NCI-H2081 treated with DMSO at 0.1 percent for 48 hours (cell line): ENCODE results near the gene PRAMEF20.
"Not testable (repeated sequence)": the region's sequence is repeated elsewhere in the genome, so short reads cannot be mapped to it uniquely, and the experiment has no call there.

Source experiments
- DNase-seq: peaks from one replicate; lab custom pipeline; 2025; lab: John Stamatoyannopoulos, UW

Gene PRAMEF20

DNA sequence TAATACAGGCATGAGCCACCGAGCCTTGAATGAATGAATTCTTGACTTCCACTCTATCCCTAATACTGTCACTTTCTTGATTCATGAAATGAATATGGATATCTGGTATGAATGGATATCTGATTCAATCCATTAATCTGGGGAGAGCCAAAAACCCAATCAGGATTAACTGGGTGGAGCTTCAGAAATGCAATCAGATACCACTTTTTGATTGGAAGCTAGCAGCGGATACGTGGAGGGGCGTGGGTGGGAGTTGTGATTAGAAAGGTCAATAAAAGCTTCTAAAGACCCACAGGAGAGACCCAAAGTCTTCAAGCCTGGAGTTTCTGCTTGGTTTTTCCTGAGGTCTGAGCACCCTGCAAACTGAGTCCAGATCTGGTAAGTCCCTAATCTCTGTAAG is at the start of gene PRAMEF20:
PRAMEF20 (plus strand) TSS at position 301 of the 400 bp plus-strand sequence. CDS start 5,905 bp downstream, outside the sequence.
- DNase-seq = not testable (repeated sequence)

DNA sequence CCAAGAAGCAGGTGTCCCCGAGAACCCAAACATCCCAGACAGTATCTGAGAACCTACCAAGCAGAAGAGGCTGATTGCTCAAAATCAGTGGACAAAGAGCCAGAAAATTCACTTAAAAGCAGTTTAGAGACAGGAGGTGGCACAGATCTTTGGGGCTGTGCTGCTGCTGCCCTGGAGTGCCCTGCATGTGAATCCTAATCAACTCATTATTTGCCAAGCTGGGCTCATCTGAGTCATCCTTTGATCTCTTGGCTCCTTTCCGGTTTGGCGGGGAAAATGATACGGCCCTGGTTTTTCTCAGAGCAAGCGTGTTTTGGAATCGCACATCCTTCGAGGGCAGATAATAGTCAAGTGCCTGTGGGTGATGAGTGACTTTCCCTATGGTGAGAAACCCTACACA is 47.9 kb upstream of the PRAMEF20 start:
- not testable (repeated sequence) for DNase-seq

- not testable (repeated sequence) for DNase-seq
Measured at GRCh38 chr1:13364928-13365327, 45.3 kb upstream of the PRAMEF20 start.

GRCh38 chr1:13366536-13366935 is 43.7 kb upstream of the PRAMEF20 start:
- DNase-seq = not testable (repeated sequence)

DNA sequence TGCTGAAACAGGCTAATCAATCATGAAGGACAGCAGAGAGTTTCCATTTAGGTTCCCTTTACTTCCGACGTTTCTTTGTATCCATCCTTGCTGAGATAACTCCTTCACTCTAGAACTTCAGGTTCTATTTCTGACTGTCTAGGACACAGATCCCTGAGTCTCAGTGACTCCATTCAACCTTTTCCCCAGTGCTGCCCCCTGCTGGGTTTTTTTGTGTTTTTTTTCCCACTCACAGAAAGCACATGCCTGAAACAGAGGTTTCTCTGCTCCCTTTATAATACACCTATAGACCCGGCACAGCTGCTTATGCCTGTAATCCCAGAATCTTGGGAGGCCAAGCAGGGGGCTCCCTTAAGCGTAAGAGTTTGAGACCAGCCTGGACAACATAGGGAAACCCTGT is 41.7 kb upstream of the PRAMEF20 start:
- DNase-seq = not testable (repeated sequence)

- not testable (repeated sequence) for DNase-seq
Measured at GRCh38 chr1:13378983-13379382, 31.3 kb upstream of the PRAMEF20 start.

DNA sequence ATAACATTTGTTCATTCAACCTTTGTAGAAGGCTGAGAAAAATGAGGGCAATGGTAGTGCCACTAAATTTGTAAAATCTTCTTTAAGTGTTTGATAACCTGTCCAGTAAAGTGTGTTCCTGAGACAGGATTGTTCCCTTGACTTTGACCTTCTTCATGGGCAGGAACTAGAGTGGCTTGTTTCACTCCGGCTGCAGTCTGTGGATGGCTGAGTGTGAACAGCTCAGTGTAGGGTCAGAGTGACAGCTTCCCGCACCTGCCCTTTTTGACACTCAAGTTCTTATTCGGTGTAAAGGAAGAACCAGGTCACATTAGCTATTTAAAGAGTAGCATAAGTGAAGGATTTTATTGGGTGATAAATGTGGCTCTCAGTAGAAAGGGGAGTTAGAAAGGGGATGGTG is 29.9 kb upstream of the PRAMEF20 start:
- DNase-seq = not testable (repeated sequence)

DNA sequence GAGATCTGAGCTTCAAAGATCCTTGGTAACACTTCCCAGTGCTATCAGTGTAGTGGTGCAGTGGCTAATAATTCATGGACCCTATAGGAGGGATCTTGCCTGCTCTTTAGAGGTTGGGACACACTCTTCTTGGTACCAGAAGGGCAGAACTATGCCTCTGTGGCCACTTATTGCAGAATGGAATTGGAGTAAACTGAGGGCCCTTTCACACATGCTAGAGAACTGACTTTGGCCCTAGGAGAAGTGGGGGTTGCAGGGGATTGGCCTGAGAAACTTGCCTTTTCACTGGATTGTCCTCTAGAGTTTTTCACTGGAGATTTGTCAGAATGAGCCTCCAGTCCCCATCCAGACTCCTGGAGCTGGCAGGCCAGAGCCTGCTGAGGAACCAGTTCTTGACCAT is 20.9 kb upstream of the PRAMEF20 start, which contains the start of gene PRAMEF17:
PRAMEF17 (plus strand) TSS at position 301 of the 400 bp plus-strand sequence; CDS start at position 327, 26 bp downstream.
- not testable (repeated sequence) for DNase-seq

- not testable (repeated sequence) for DNase-seq
Measured at GRCh38 chr1:13393004-13393403, 17.2 kb upstream of the PRAMEF20 start.

DNA sequence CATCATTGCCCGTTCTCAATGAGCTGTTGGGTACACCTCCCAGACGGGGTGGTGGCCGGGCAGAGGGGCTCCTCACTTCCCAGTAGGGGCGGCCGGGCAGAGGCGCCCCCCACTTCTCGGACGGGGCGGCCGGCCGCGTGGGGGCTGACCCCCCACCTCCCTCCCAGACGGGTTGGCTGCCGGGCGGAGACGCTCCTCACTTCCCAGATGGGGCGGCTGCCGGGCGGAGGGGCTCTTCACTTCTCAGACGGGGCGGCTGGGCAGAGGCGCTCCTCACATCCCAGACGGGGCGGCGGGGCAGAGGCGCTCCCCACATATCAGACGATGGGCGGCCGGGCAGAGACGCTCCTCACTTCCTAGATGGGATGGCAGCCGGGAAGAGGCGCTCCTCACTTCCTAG is 15.5 kb upstream of the PRAMEF20 start:
- DNase-seq = not testable (repeated sequence)

DNA sequence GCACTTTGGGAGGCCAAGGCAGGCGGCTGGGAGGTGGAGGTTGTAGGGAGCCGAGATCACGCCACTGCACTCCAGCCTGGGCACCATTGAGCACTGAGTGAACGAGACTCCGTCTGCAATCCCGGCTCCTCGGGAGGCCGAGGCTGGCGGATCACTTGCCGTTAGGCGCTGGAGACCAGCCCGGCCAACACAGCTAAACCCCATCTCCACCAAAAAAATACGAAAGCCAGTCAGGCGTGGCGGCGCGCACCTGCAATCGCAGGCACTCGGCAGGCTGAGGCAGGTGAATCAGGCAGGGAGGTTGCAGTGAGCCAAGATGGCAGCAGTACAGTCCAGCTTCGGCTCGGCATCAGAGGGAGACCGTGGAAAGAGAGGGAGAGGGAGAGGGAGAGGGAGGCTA is 14.9 kb upstream of the PRAMEF20 start:
- DNase-seq = not testable (repeated sequence)

DNA sequence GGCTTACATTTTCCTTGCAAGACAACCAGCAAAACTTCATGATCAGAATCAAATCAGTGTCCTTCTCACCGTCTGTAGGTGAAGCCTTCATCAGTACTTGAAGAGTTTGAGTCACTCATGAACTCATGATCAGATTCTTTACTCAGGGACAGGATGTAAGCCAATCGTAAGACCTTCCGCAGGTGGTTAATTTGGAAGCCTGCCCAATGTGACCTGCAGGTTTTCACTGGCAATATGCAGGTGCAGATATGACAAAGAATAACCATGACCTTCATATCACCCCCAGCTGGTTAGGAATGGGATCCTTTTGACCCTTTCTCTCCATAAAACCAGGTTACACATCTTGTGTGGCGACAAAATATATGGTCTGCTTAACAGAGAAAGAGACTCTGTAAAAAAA is 2.4 kb upstream of the PRAMEF20 start:
- DNase-seq = no peak

GRCh38 chr1:13430495-13430894 is 20.2 kb downstream of the PRAMEF20 start:
- no peak for DNase-seq

GRCh38 chr1:13432251-13432650 is 22.0 kb downstream of the PRAMEF20 start:
- DNase-seq = no peak

- not testable (repeated sequence) for DNase-seq
Measured at GRCh38 chr1:13433694-13434358, 23.6 kb downstream of the PRAMEF20 start.

DNA sequence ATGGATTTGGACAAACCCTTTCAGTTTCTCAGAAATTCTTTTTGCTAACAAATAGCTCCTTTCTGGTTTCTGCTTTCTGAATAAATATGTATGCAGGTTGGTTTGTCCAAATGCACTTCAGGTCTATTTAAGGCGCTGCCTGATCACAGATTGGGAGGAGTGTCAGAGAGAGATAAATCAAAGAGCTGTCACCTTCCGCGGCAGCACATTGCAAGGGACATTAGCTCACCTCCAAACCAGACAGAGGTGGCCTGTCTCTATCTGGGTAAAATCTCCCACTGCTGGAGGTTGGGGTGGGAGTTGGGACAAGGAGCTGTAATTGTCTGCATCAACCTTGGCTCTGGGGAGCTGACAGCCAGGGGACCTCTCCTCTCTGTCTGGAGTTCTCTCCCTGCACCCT is 25.2 kb downstream of the PRAMEF20 start:
- DNase-seq = no peak

DNA sequence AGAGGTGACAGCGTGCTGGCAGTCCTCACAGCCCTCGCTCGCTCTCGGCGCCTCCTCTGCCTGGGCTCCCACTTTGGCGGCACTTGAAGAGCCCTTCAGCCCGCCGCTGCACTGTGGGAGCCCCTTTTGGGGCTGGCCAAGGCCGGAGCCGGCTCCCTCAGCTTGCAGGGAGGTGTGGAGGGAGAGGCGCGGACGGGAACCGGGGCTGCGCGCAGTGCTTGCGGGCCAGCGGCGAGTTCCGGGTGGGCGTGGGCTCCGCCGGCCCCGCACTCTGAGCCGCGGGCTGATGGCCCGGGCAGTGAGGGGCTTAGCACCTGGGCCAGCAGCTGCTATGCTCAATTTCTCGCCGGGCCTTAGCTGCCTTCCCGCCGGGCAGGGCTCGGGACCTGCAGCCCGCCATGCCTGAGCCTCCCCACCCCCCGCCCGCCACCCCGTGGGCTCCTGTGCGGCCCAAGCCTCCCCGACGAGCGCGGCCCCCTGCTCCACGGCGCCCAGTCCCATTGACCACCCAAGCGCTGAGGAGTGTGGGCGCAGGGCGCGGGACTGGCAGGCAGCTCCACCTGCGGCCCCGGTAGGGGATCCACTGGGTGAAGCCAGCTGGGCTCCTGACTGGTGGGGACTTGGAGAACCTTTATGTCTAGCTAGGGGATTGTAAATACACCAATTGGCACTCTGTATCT is 29.0 kb downstream of the PRAMEF20 start:
- DNase-seq = not testable (repeated sequence)

- no peak for DNase-seq
Measured at GRCh38 chr1:13443335-13443979, 33.2 kb downstream of the PRAMEF20 start.

DNA sequence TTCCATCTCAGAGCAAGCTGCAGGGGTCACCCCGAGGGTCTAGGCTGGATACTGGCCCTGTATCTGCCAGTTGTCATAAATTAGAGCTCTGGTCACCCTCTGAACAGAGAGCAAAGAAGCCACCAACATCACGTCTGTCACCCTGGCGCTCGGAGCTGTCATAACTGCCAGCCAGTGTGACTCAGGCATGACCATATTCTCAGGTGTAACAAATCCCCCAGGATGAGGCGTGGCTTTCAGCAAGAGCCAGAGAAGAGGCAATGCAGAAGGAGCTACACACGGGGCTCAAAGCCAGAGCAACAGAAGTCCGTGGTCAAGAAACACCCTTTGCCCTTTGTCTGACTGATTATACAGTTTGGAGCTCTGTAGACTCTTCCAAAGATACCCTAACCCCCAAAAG is 40.0 kb downstream of the PRAMEF20 start:
- DNase-seq = no peak

DNA sequence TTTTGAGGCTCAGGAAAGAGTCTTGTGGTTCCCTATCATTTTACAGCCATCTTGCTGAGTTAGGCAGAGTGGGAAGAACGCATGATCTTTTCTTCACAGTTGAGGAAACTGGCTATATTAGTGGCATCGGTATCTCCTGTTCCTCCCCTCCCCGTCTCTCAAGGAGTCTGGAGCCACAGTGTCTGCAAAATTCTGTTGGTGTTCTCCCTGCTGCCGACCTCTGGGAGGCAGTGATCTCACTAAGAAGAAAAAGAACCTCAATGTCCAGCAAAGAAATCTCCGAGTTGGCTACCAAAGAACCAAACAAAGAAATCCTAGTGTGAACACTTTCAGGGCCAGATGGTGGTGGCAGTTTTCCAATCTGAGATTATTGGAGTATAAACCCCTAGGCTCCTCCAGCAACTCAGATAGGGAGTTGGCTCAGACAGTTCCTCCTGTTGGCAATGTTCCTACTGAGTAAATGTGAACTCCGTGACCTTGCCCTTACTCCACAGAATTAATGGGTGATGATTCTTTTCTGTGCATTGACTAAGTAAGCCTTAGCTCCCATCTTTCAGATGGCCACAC is 41.2 kb downstream of the PRAMEF20 start:
- no peak for DNase-seq

GRCh38 chr1:13456904-13457532 is 46.8 kb downstream of the PRAMEF20 start:
- no peak for DNase-seq

DNA sequence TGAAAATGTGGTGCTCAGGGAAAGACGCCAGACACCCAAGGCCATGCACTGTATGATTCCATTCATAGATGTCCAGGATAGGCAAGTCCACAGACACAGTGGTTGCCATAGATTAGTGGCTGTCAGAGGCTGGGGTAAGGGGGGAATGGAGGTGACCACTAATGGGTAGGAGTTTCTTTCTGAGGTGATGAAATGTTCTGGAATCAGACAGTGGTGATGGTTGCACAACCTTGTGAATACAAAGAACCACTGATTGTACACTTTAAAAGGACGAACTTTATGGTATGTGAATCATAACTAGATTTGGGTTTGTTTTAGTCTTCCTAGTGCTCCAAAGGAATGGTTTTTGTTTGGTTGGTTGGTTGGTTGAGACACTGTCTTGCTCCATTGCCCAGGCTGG is 51.7 kb downstream of the PRAMEF20 start:
- DNase-seq = no peak
